Heart left ventricle (tissue), 16 donors: ENCODE results near the gene FER. TPM values are rescaled to one million over a fixed set of nuclear protein-coding genes. Genes with fewer than 3 reads are reported as not detected.
"Not testable (repeated sequence)": the region's sequence is repeated elsewhere in the genome, so short reads cannot be mapped to it uniquely, and the experiment has no call there.

ENCODE experiments used
- ATAC-seq, 4 donors: fragments of 200-7000 bp; cut with Tn5 transposase; one replicate each; pipeline ENCODE4 v1.9.1; 2020 to 2022; ENCODE audit warnings: moderate library complexity in 4 of 4, mild to moderate bottlenecking in 3 of 4, moderate number of reproducible peaks in 1 of 4
- DNase-seq, 5 donors: peaks; one replicate each; pipeline ENCODE4 v3.0.0-alpha.2; 2020
- H3K27ac ChIP-seq, 12 donors: fragments of 200-600 bp; sonication (generic) in 4 of 12; one replicate each; pipeline versions ENCODE4 v1.5.0 to v1.8.0; 2016 to 2022; ENCODE audit warnings: mild to moderate bottlenecking in 2 of 12
- H3K27me3 ChIP-seq, 9 donors: fragments of 200-600 bp; sonication (generic) in 2 of 9; one replicate each; pipeline versions ENCODE4 v1.5.1 to v1.8.0; 2016 to 2022; ENCODE audit warnings: mild to moderate bottlenecking in 3 of 9
- H3K36me3 ChIP-seq, 9 donors: fragments of 200-600 bp; sonication (generic) in 2 of 9; one replicate each; pipeline versions ENCODE4 v1.5.0 to v1.8.0; 2018 to 2022; ENCODE audit warnings: mild to moderate bottlenecking in 2 of 9
- H3K4me1 ChIP-seq, 12 donors: fragments of 200-600 bp; sonication (generic) in 4 of 12; one replicate each; pipeline versions ENCODE4 v1.5.0 to v1.8.0; 2016 to 2022; ENCODE audit warnings: mild to moderate bottlenecking in 3 of 12
- H3K4me3 ChIP-seq, 12 donors: fragments of 200-600 bp; sonication (generic) in 4 of 12; one replicate each; pipeline versions ENCODE4 v1.5.0 to v1.8.0; 2017 to 2022; ENCODE audit warnings: mild to moderate bottlenecking in 9 of 12, moderate library complexity in 4 of 12
- H3K9me3 ChIP-seq, 12 donors: fragments of 200-600 bp; sonication (generic) in 4 of 12; one replicate each; pipeline versions ENCODE4 v1.5.0 to v1.8.0; 2016 to 2022; ENCODE audit warnings: mild to moderate bottlenecking in 1 of 12
- POLR2A ChIP-seq, 2 donors: fragments of 450-650 bp; IDR thresholded peaks; one replicate each; pipeline ENCODE4 v1.6.1; 2017; ENCODE audit warnings: antibody characterized with exemption in 2 of 2, mild to moderate bottlenecking in 2 of 2, moderate library complexity in 2 of 2
- WGBS, 4 donors: extraction: QIAGEN DNeasy Blood & Tissue Kit in 2 of 4; methylation state at CpG; one replicate each; pipeline versions ENCODE4 v1.1.5 to v1.1.7; 2013 to 2018; 5-methylcytosine and 5-hydroxymethylcytosine counted together
- intact Hi-C, 10 donors: fragments of 100-400 bp; cut with DNase I; formaldehyde crosslinking; loops; one replicate each; pipeline versions ENCODE4 v1.11.1 to v1.14.2; 2022
- long read RNA-seq, 3 donors: library from polyadenylated mRNA; unstranded; transcript quantifications; one replicate each; pipeline ENCODE4 v2.0.0, GENCODE V29; 2020 to 2021
- polyA plus RNA-seq, 2 donors: library from polyadenylated mRNA; stranded (reverse); fragments of 200-250 nt; gene quantifications; one replicate each; pipeline ENCODE4 v1.2.3, GENCODE V29; 2013
- total RNA-seq, 9 donors: library from RNA; depleted of rRNA in 2 of 9; stranded (reverse); fragments of >200 nt in 2 of 9; fragmentation: NEBNext Ultra II Directional in 3 of 9; extraction: Animal tissue kit (Norgen Biotek cat#: 25700) in 3 of 9; gene quantifications; one replicate each; pipeline versions ENCODE4 v1.1.0 to v1.2.4, GENCODE V29; 2016 to 2023
- TF ChIP-seq, protein P1 (sequence below), 12 donors: fragments of 200-600 bp; sonication (generic) in 4 of 12; IDR thresholded peaks; one replicate each; pipeline versions ENCODE4 v1.5.0 to v1.8.0; 2018 to 2022; ENCODE audit warnings: antibody characterized with exemption in 12 of 12, mild to moderate bottlenecking in 5 of 12
- donor health status: ischemic (EF 13 %, LVEDD 7.1; RV severe dilation, severe dysfunction).
- donor health status: healthy with polysubstance abuse.
- donor health status: DM: no; HTN: yes; CAD: no.
- donor health status: DM: no; HTN: no; CAD: no.
- donor health status: ischemic (EF 25% LVEDD 6.9; RV normal size, moderate dysfunction).
- donor health status: ischemic (EF 25% LVEDD 5.7; RV mildly dilated, moderate dysfunction).
- donor health status: healthy.
- donor health status: DM: yes; HTN: yes; CAD: no.
- donor health status: ischemic (EF 35%, LVEDD 5.7; RV mildly dilated, moderate dysfunction).
- donor health status: nonischemic (EF 11% LVEDD 7.7; RV severe dilation, severe dysfunction).
- donor health status: DM: yes; HTN: yes; CAD: no.
- donor health status: PGD.
- donor health status: ischemic (EF 29% LVEDD 5.4; RV normal size, mild dysfunction).
- donor health status: nonischemic (EF 23%, LVEDD 6.1; RV moderate dilation, normal function).

Gene FER
- 10 to 100 TPM; 10.2 to 25.7 (median 14.5) TPM for total RNA-seq
- 1 to 10 TPM; 1.4 to 3.0 TPM for polyA plus RNA-seq
- long read RNA-seq, donor 1, partial matches to known transcripts: 1 of 8 reads
- long read RNA-seq, donor 1, other reads (novel, unspliced or antisense): 7 of 8 reads
- long read RNA-seq, donor 2, full-length matches to known transcripts: 1 of 19 reads
- long read RNA-seq, donor 2, partial matches to known transcripts: 5 of 19 reads
- long read RNA-seq, donor 2, other reads (novel, unspliced or antisense): 13 of 19 reads
- long read RNA-seq, donor 3, partial matches to known transcripts: 1 of 4 reads
- long read RNA-seq, donor 3, other reads (novel, unspliced or antisense): 3 of 4 reads

DNA sequence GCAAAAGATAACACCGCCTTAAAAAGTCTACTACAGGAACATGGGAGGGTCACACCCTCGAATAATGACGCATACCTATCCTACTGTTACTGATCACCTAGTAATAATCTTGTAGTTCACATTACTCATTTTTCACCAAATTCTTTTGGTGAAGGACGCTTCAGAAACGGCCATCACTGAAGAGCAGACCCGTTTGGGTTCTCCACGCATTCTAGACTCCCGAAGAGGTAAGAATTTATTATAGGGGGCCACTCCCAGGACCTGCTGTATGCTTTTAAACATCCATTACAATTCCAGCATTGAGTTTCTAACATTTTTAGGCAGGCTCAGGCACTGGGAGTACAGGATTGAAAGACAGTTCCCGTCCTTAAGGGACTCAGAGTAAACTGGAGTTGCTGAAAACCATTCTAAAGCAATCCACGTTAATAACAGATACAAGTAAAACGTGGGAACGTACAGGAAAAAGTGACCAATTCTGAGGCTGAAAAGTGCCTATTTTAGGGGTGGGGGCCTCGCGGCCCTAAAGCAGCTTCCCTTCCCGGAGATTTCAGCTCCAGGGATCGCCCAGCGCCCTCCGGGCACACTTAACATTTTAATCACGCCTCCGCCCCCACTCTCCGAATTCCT, at the start of gene FER:
Gene FER, plus strand, starts transcription at position 124 of the 627 bp plus-strand sequence. CDS start 50,286 bp downstream, outside the sequence.
- ATAC-seq: peak in 2 of 4 donors; percentile 44 to 48
- H3K36me3 ChIP-seq: no peaks in the 10 kb centered on the region
- peaks cover 0 to 30% (median 8%) of the 10 kb centered on the region in 12 donors for H3K4me1 ChIP-seq
- peak in 1 of 2 donors; percentile 21 for TF ChIP-seq POLR2A (IDR thresholded peaks at IDR 0.05)
- TF ChIP-seq, protein P1, sequence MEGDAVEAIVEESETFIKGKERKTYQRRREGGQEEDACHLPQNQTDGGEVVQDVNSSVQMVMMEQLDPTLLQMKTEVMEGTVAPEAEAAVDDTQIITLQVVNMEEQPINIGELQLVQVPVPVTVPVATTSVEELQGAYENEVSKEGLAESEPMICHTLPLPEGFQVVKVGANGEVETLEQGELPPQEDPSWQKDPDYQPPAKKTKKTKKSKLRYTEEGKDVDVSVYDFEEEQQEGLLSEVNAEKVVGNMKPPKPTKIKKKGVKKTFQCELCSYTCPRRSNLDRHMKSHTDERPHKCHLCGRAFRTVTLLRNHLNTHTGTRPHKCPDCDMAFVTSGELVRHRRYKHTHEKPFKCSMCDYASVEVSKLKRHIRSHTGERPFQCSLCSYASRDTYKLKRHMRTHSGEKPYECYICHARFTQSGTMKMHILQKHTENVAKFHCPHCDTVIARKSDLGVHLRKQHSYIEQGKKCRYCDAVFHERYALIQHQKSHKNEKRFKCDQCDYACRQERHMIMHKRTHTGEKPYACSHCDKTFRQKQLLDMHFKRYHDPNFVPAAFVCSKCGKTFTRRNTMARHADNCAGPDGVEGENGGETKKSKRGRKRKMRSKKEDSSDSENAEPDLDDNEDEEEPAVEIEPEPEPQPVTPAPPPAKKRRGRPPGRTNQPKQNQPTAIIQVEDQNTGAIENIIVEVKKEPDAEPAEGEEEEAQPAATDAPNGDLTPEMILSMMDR (IDR thresholded peaks at IDR 0.05): no peak
- DNase-seq: peak in 2 of 5 donors; percentile 17 to 26
- 0 to 1% (median 0%) methylated on average over 17 to 21 of the region's 21 CpGs for WGBS, 4 donors
- no peaks in the 10 kb centered on the region for H3K9me3 ChIP-seq
- intact Hi-C loops: loop anchor here in 6 of 10 donors (1.0 to 10.0 kb wide), 8 partner anchors 19 to 937 kb away; partner anchors contain the start of genes PJA2 (in 2 of the 6), FBXL17 (in 1 of the 6) and MAN2A1 (in 1 of the 6)
- H3K27ac ChIP-seq: peak within 1 kb of the TSS; percentile 91 to 100 (median 97)
- peak within 1 kb of the TSS; percentile 83 to 98 (median 91) for H3K4me3 ChIP-seq
- no peaks in the 10 kb centered on the region for H3K27me3 ChIP-seq

DNA sequence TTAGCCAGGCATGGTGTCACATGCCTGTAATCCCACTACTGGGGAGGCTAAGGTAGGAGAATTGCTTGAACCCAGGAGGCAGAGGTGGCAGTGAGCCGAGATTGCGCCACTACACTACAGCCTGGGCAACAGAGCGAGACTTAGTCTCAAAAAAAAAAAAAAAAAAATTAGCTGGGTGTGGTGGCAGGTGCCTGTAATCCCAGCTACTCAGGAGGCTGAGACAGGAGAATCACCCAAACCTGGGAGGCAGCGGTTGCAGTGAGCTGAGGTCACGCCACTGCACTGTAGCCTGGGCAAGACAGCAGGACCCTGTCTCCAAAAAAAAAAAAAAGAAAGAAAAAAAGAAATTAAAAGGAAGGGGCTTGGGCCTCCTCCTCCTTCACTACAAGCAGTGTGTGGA, 47.3 kb upstream of the FER start:
- ATAC-seq, H3K9me3 ChIP-seq, intact Hi-C loops, H3K27ac ChIP-seq, DNase-seq, H3K4me3 ChIP-seq, H3K27me3 ChIP-seq, H3K4me1 ChIP-seq, H3K36me3 ChIP-seq: not testable (repeated sequence)
- WGBS, 4 donors: 94 to 99% (median 98%) methylated on average over 5 of the region's 5 CpGs

DNA sequence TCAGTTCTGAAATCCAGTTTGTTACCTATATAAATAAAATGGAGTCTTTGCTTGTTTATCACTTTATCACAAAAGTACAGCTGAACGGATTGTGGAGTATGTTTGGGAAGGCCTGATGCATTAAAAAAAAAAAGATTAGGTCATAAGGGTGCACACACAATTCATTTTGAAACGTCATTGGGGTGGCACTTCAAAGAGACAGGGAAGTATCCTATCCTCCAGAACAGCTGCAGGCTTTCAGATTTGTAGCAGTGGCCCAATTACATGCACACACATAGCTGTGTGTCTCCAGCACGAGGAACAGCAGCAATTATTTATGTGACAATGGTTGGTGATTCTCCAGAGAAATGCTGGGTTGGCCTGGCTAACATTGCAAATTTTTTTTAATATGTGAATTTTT, 46.8 kb upstream of the FER start:
- no peak for DNase-seq

DNA sequence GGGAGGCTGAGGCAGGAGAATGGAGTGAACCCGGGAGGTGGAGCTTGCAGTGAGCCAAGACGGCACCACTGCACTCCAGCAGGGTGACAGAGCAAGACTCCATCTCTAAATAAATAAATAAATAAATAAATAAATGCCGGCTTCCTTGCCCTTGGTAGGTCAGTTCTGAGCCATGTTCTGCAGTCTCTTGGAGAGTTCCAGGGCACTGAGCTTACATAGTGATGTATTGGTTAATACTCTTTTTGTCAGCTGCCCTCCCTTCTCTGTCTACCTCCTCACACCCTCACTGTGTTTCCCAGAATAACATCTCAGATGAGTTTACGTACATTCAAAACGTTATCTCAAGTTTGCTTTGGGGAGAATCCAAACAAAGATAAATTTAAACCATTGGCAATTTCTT, 45.2 kb upstream of the FER start:
- Histone ChIP-seq H3K4me1 (no peaks in the 10 kb centered on the region), H3K27ac (no peak overlapping the region), H3K27me3 (no peaks in the 10 kb centered on the region), H3K4me3 (no peak overlapping the region), H3K36me3 (no peaks in the 10 kb centered on the region), H3K9me3 (no peaks in the 10 kb centered on the region)
- ATAC-seq: no peak
- no peak for DNase-seq
- TF ChIP-seq, protein P1 (IDR thresholded peaks at IDR 0.05): no peak
- TF ChIP-seq POLR2A (IDR thresholded peaks at IDR 0.05): no peak
- intact Hi-C loops: no loop called here
- WGBS, 4 donors: 67 to 78% (median 74%) methylated on average over 5 of the region's 5 CpGs

More for the DNA sequence above, 46.8 kb upstream of the FER start:
- no peak for ATAC-seq
- H3K36me3 ChIP-seq: no peaks in the 10 kb centered on the region
- intact Hi-C loops: no loop called here
- WGBS, 4 donors: 28 to 38% (median 35%) methylated on average over 3 of the region's 3 CpGs
- no peak for TF ChIP-seq POLR2A (IDR thresholded peaks at IDR 0.05)
- TF ChIP-seq, protein P1 (IDR thresholded peaks at IDR 0.05): no peak
- no peaks in the 10 kb centered on the region for H3K27me3 ChIP-seq
- no peak overlapping the region for H3K4me3 ChIP-seq
- H3K27ac ChIP-seq: no peak overlapping the region
- peaks cover 0 to 5% (median 0%) of the 10 kb centered on the region in 12 donors for H3K9me3 ChIP-seq
- H3K4me1 ChIP-seq: no peaks in the 10 kb centered on the region
